ENCODE results near the gene PDLIM1.
A peak's percentile ranks its signal among the peaks of the same experiment; 100 is the strongest.

- TF ChIP-seq CTCF (IDR thresholded peaks at IDR 0.05) (no peak), POLR2A (IDR thresholded peaks at IDR 0.05) (peak in 1 of 2 donors; percentile 50)
These were observed 60.8 kb downstream of the PDLIM1 start for GRCh38 chr10:95229724-95230627.

Data from adrenal gland (tissue), 5 donors.